NCI-H82 (cell line): ENCODE results near the gene XYLT2.

ENCODE experiments used
- DNase-seq: peaks from one replicate; lab custom pipeline; 2025; lab: John Stamatoyannopoulos, UW

The XYLT2 gene

GRCh38 chr17:50363217-50364060 is 17.5 kb downstream of the XYLT2 start:
- no peak for DNase-seq

- DNase-seq: no peak
Measured at GRCh38 chr17:50364061-50364458, 18.1 kb downstream of the XYLT2 start.

GRCh38 chr17:50364715-50365114 is 18.8 kb downstream of the XYLT2 start:
- DNase-seq: no peak

GRCh38 chr17:50365165-50365564 is 19.2 kb downstream of the XYLT2 start:
- DNase-seq: peak; percentile 82

- DNase-seq: peak; percentile 71
Measured at GRCh38 chr17:50365649-50366393, 19.9 kb downstream of the XYLT2 start.

GRCh38 chr17:50367401-50367800 is 21.5 kb downstream of the XYLT2 start:
- no peak for DNase-seq

- DNase-seq: no peak
Measured at GRCh38 chr17:50370052-50370451, 24.1 kb downstream of the XYLT2 start.

GRCh38 chr17:50371526-50371925 is 25.6 kb downstream of the XYLT2 start:
- no peak for DNase-seq

- no peak for DNase-seq
Measured at GRCh38 chr17:50372222-50372757, 26.4 kb downstream of the XYLT2 start.

- peak; percentile 96 for DNase-seq
Measured at GRCh38 chr17:50372758-50373556, 27.0 kb downstream of the XYLT2 start, which contains the start of the genes EME1 and MRPL27. Gene EME1, plus strand, starts transcription at chr17:50373229. Its CDS starts 1,980 bp downstream, at chr17:50375209. Gene MRPL27, minus strand, starts transcription at chr17:50373184. Its CDS starts 14 bp downstream, at chr17:50373170.

- no peak for DNase-seq
Measured at GRCh38 chr17:50373705-50374104, 27.8 kb downstream of the XYLT2 start.

GRCh38 chr17:50375858-50376538 is 30.1 kb downstream of the XYLT2 start:
- peak; percentile 54 for DNase-seq

GRCh38 chr17:50379351-50380132 is 33.6 kb downstream of the XYLT2 start:
- no peak for DNase-seq

GRCh38 chr17:50380369-50381259 is 34.7 kb downstream of the XYLT2 start:
- DNase-seq: no peak

- no peak for DNase-seq
Measured at GRCh38 chr17:50381260-50381815, 35.4 kb downstream of the XYLT2 start.

GRCh38 chr17:50381920-50382319 is 36.0 kb downstream of the XYLT2 start:
- no peak for DNase-seq

- no peak for DNase-seq
Measured at GRCh38 chr17:50382931-50383330, 37.0 kb downstream of the XYLT2 start.

GRCh38 chr17:50386510-50386909 is 40.6 kb downstream of the XYLT2 start:
- no peak for DNase-seq

GRCh38 chr17:50388728-50389127 is 42.8 kb downstream of the XYLT2 start:
- DNase-seq: no peak
